Ascending aorta (tissue), 2 donors: ENCODE results near the gene ZSWIM9. TPM values are rescaled to one million over a fixed set of nuclear protein-coding genes. Genes with fewer than 3 reads are reported as not detected.

Experiments used
- DNase-seq, 2 donors: peaks; one replicate each; pipeline ENCODE4 v3.0.0-alpha.2; 2019; ENCODE audit warnings: low spot score in 2 of 2
- H3K27ac ChIP-seq, 2 donors: fragments of 200-600 bp; sonication (generic); one replicate each; pipeline ENCODE4 v1.5.1; 2016 to 2017; ENCODE audit warnings: mild to moderate bottlenecking in 1 of 2
- H3K27me3 ChIP-seq: fragments of 200-600 bp; sonication (generic); one replicate; pipeline ENCODE4 v1.5.1; 2017
- H3K36me3 ChIP-seq, 2 donors: fragments of 200-600 bp; sonication (generic); one replicate each; pipeline ENCODE4 v1.5.1; 2016
- H3K4me1 ChIP-seq, 2 donors: fragments of 200-600 bp; sonication (generic); one replicate each; pipeline ENCODE4 v1.5.1; 2016 to 2017; ENCODE audit warnings: mild to moderate bottlenecking in 1 of 2
- H3K4me3 ChIP-seq, 2 donors: fragments of 200-600 bp; sonication (generic); one replicate each; pipeline ENCODE4 v1.5.1; 2016 to 2017; ENCODE audit warnings: mild to moderate bottlenecking in 1 of 2
- H3K9me3 ChIP-seq, 2 donors: fragments of 200-600 bp; sonication (generic); one replicate each; pipeline ENCODE4 v1.5.1; 2016
- intact Hi-C: fragments of 100-400 bp; cut with DNase I; formaldehyde crosslinking; loops from one replicate; pipeline ENCODE4 v1.15.1; 2023
- total RNA-seq: library from RNA; depleted of rRNA; stranded (reverse); fragments of >200 nt; gene quantifications from one replicate; pipeline ENCODE4 v1.1.0, GENCODE V29; 2016
- TF ChIP-seq, protein P1 (sequence below), 3 experiments: fragments of 200-600 bp in 2 of 3; fragments of 450-650 bp in 1 of 3; sonication (generic) in 2 of 3; IDR thresholded peaks; one replicate each; pipeline ENCODE4 v1.5.1; 2016 to 2019; ENCODE audit warnings: antibody characterized with exemption in 3 of 3, mild to moderate bottlenecking in 1 of 3, moderate library complexity in 1 of 3

ZSWIM9 gene
- total RNA-seq, 1 donor from 2014 or later, result 16.0 TPM

DNA sequence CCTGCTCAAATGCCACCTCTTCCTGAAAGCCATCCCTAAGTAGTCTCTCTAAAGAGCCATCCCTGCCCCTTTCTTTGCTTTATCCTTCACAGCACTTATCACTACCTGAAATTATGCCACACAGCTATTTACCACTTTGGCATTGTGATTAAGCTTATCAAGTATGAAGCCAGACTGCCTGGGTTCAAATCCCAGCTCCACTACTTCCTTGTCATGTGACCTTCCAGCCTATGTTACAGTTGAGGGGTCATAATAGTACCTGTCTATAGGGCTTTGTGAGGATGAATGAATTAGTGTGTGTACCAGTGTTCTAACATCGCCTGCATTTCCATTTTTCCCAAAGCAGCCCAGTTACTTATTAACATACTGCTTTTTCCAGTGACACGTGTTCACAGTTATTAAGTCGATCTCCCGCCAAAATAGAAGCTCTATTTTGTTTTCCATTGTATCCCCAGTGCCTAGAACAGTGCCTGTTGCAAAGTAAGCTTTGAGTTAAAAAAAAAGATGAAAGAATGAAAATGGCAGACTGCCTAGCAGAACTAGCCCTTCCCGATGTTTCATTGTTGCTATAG lies 32.8 kb downstream of the ZSWIM9 start:
- no peaks in the 10 kb centered on the region for H3K9me3 ChIP-seq
- no peak for DNase-seq
- TF ChIP-seq, protein P1, sequence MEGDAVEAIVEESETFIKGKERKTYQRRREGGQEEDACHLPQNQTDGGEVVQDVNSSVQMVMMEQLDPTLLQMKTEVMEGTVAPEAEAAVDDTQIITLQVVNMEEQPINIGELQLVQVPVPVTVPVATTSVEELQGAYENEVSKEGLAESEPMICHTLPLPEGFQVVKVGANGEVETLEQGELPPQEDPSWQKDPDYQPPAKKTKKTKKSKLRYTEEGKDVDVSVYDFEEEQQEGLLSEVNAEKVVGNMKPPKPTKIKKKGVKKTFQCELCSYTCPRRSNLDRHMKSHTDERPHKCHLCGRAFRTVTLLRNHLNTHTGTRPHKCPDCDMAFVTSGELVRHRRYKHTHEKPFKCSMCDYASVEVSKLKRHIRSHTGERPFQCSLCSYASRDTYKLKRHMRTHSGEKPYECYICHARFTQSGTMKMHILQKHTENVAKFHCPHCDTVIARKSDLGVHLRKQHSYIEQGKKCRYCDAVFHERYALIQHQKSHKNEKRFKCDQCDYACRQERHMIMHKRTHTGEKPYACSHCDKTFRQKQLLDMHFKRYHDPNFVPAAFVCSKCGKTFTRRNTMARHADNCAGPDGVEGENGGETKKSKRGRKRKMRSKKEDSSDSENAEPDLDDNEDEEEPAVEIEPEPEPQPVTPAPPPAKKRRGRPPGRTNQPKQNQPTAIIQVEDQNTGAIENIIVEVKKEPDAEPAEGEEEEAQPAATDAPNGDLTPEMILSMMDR (IDR thresholded peaks at IDR 0.05), result no peak
- peak overlapping the region; percentile 50 to 88 for H3K4me3 ChIP-seq
- H3K4me1 ChIP-seq, result peaks cover 0 to 5% of the 10 kb centered on the region in 2 donors
- H3K27ac ChIP-seq, result peak overlapping the region; percentile 43 to 53
- no peaks in the 10 kb centered on the region for H3K36me3 ChIP-seq
- no peaks in the 10 kb centered on the region for H3K27me3 ChIP-seq
- intact Hi-C loops, result loop anchor here (2.0 kb wide), 2 partner anchors 33 to 53 kb away; partner anchors contain the start of genes LIG1 and ZSWIM9

DNA sequence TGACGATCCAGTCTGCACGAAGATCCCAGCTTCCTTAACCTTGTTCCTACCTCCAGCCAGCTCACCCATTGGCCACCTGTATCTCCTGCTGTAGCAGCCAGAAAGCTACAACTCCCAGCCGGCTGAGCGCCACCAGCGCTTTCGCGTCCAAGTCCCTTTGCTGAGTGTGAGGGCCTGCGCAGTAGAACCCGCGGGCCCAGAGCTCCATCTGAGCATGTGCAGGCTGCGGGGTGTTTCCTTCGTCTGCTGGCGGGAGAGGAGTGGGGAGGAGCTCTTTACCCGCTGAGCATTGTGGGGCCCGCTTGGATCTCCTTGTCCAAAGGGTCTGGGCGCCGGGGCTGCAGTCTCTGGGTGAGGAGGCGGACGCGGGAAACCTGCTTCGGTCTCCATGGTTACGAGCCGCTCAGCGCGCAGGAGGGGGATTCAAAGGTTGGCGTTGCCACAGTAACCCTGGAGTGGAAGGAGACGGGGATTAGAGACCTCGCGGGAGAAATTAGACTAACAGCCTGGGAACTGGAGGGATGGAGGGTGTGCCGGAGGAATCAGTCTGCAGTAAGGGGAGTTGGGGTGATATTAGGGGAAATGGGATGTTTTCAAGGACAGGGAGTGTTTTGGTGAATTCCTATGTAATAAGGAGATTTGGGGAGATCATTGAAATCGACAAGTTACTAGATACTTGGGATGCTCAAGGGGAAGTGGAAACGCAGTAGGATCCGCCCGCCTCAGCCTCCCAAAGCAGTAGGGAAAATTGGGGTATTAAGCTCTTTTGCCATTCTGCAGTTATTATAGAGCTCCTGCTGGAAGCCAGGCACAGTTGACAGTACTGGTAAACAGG lies 33.5 kb downstream of the ZSWIM9 start:
- intact Hi-C loops, result loop anchor here (2.0 kb wide), 2 partner anchors 33 to 53 kb away; partner anchors contain the start of genes LIG1 and ZSWIM9
- no peaks in the 10 kb centered on the region for H3K27me3 ChIP-seq
- no peaks in the 10 kb centered on the region for H3K36me3 ChIP-seq
- H3K4me3 ChIP-seq, result peak overlapping the region; percentile 50 to 88
- peak overlapping the region; percentile 43 to 53 for H3K27ac ChIP-seq
- TF ChIP-seq, protein P1 (IDR thresholded peaks at IDR 0.05), result no peak
- no peaks in the 10 kb centered on the region for H3K9me3 ChIP-seq
- DNase-seq, result peak; percentile 68 to 96
- H3K4me1 ChIP-seq, result peaks cover 0 to 5% of the 10 kb centered on the region in 2 donors

DNA sequence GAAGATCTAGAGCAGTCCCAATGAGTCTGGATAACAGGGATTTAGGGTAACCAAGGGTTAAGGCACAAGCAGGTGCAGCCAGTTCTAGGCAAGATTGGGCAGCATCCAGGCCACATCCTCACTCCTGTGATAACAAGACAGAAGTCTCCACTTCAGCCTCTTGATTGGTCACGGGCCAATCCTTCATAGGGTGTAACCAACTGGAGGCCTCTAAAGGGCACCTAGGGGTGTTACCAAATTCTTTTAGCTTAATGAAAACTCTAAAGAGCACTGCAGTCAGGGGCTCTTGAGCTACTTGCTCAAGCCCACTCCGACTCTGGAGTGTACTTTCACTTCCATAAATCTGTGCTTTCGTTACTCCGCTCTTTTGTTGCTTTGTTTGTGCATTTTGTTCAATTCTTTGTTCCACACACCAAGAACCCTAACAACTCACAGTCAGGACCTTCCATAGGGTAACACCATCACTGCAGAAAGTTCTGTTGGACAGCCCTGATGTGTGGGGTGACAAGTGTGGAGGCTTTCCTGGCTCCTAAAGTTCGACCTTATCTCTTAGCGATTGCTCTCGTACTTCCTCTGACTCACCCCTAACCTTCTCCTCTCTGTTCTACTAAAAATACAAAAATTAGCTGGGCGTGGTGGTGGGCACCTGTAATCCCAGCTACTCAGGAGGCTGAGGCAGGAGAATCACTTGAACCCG lies 36.1 kb downstream of the ZSWIM9 start:
- Histone ChIP-seq H3K27ac (no peak overlapping the region), H3K9me3 (no peaks in the 10 kb centered on the region), H3K36me3 (no peaks in the 10 kb centered on the region), H3K4me3 (no peak overlapping the region), H3K4me1 (peaks cover 0 to 5% of the 10 kb centered on the region in 2 donors), H3K27me3 (no peaks in the 10 kb centered on the region)
- no peak for DNase-seq
- TF ChIP-seq, protein P1 (IDR thresholded peaks at IDR 0.05), result no peak
- intact Hi-C loops, result no loop called here

GRCh38 chr19:48210005-48210404 lies 39.5 kb downstream of the ZSWIM9 start:
- Histone ChIP-seq H3K4me1 (no peaks in the 10 kb centered on the region), H3K27ac (no peak overlapping the region), H3K4me3 (no peak overlapping the region), H3K27me3 (no peaks in the 10 kb centered on the region), H3K36me3 (peaks cover 3 to 7% of the 10 kb centered on the region in 2 donors), H3K9me3 (no peaks in the 10 kb centered on the region)
- intact Hi-C loops, result no loop called here
- TF ChIP-seq, protein P1 (IDR thresholded peaks at IDR 0.05), result no peak
- no peak for DNase-seq

- TF ChIP-seq, protein P1 (IDR thresholded peaks at IDR 0.05), result no peak
- Histone ChIP-seq H3K9me3 (no peaks in the 10 kb centered on the region), H3K36me3 (peaks cover 5 to 11% of the 10 kb centered on the region in 2 donors), H3K4me1 (no peaks in the 10 kb centered on the region), H3K4me3 (no peak overlapping the region), H3K27ac (no peak overlapping the region), H3K27me3 (no peaks in the 10 kb centered on the region)
- intact Hi-C loops, result no loop called here
- DNase-seq, result no peak
Observed at GRCh38 chr19:48213959-48214358, 43.5 kb downstream of the ZSWIM9 start.
